ENCODE measurements around the gene CD3G.

The CD3G gene

DNA sequence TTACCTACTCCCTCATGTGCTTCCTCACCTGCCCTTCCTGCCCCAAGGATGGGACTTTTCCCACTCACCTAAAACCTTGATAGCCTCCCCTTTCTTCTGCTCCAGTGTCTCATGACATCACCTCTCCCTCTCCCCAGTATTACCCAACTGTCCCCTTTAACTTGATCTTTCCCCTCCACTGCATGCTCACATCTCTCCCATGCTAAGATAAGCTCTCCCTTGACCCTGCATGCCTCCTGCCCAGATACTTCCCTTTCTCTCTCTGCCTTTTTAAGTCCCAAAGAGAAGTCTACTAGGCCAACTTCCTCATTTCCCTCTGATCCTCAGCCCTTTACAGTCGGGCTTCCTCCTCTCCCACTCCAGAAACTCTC lies 24.8 kb upstream of the CD3G start:
- Histone ChIP-seq H3K4me1 (peaks cover 70 to 89% (median 80%) of the 10 kb centered on the region in 10 experiments), H3K4me2 (peak overlapping the region; percentile 80 to 95 (median 86))

GRCh38 chr11:118320515-118320914 lies 23.6 kb upstream of the CD3G start:
- Histone ChIP-seq H4K20me1 (no peaks in the 10 kb centered on the region), H3K4me3 (no peak overlapping the region), H3K9ac (no peak overlapping the region), H3K27me3 (no peaks in the 10 kb centered on the region), H3K4me1 (peaks cover 58 to 77% (median 68%) of the 10 kb centered on the region in 10 experiments), H3K36me3 (no peaks in the 10 kb centered on the region), H3K4me2 (peak overlapping the region in 6 of 11 experiments; percentile 83 to 95 (median 88); a peak in 12 of 22 replicates), H3K27ac (peak overlapping the region in 1 of 11 experiments; percentile 87; a peak in 1 of 22 replicates), H3K9me3 (replicated peaks in 1 of 11) (peaks cover 0 to 5% (median 0%) of the 10 kb centered on the region in 11 experiments; a peak in 2 of 22 replicates)
- no peak for TF ChIP-seq Cebpa-rat (IDR thresholded peaks at IDR 0.05)

More for the DNA sequence above, 24.8 kb upstream of the CD3G start:
- Histone ChIP-seq H4K20me1 (no peaks in the 10 kb centered on the region), H3K36me3 (no peaks in the 10 kb centered on the region), H3K27me3 (no peaks in the 10 kb centered on the region), H3K9me3 (replicated peaks in 1 of 11) (peaks cover 0 to 5% (median 0%) of the 10 kb centered on the region in 11 experiments; a peak in 2 of 22 replicates), H3K27ac (peak overlapping the region in 10 of 11 experiments; percentile 5 to 88 (median 62); a peak in 18 of 22 replicates), H3K9ac (peak overlapping the region in 7 of 11 experiments; percentile 14 to 49 (median 26); a peak in 8 of 22 replicates), H3K4me3 (no peak overlapping the region)
- no peak for TF ChIP-seq Cebpa-rat (IDR thresholded peaks at IDR 0.05)

GRCh38 chr11:118321386-118322082 lies 22.6 kb upstream of the CD3G start:
- peaks cover 48 to 66% (median 58%) of the 10 kb centered on the region in 10 experiments for H3K4me1 ChIP-seq
- H3K9me3 ChIP-seq (replicated peaks in 1 of 11) = peaks cover 0 to 5% (median 0%) of the 10 kb centered on the region in 11 experiments; a peak in 2 of 22 replicates
- H3K27me3 ChIP-seq = no peaks in the 10 kb centered on the region
- H3K9ac ChIP-seq = peak overlapping the region in 1 of 11 experiments; percentile 5; a peak in 1 of 22 replicates
- no peaks in the 10 kb centered on the region for H4K20me1 ChIP-seq
- H3K27ac ChIP-seq = peak overlapping the region in 5 of 11 experiments; percentile 15 to 42 (median 34); a peak in 7 of 22 replicates
- H3K36me3 ChIP-seq = no peaks in the 10 kb centered on the region
- TF ChIP-seq Cebpa-rat (IDR thresholded peaks at IDR 0.05) = no peak
- H3K4me2 ChIP-seq = peak overlapping the region; percentile 16 to 95 (median 52); a peak in 21 of 22 replicates
- no peak overlapping the region for H3K4me3 ChIP-seq

- Histone ChIP-seq H3K27me3 (no peaks in the 10 kb centered on the region), H3K36me3 (no peaks in the 10 kb centered on the region), H3K9me3 (replicated peaks in 1 of 11) (peaks cover 0 to 5% (median 0%) of the 10 kb centered on the region in 11 experiments; a peak in 2 of 22 replicates), H3K4me3 (no peak overlapping the region), H3K4me2 (peak overlapping the region in 8 of 11 experiments; percentile 26 to 95 (median 68); a peak in 11 of 22 replicates), H4K20me1 (no peaks in the 10 kb centered on the region), H3K9ac (no peak overlapping the region), H3K27ac (peak overlapping the region in 1 of 11 experiments; percentile 20; a peak in 1 of 22 replicates), H3K4me1 (peaks cover 36 to 56% (median 47%) of the 10 kb centered on the region in 10 experiments)
- no peak for TF ChIP-seq Cebpa-rat (IDR thresholded peaks at IDR 0.05)
These were observed 21.4 kb upstream of the CD3G start for GRCh38 chr11:118322721-118323120.

DNA sequence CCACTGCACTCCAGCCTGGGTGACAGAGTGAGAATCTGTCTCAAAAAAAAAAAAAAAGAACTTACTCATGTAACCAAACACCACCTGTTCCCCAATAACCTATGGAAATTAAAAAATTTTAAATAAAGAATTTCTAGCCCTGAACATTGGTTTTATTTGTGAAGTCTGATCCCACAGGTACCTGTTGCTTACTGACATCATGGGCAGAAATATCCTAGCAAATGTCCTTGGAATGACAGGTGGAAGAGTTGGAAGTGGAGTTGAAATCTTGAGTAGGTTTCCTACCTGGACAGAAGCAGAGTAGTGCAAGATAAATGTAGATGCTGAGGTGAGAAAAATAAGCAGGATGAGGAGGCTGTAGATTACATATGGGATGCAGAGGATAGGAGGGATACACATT lies 18.9 kb upstream of the CD3G start:
- no peak overlapping the region for H3K4me2 ChIP-seq
- no peak for TF ChIP-seq Cebpa-rat (IDR thresholded peaks at IDR 0.05)

DNA sequence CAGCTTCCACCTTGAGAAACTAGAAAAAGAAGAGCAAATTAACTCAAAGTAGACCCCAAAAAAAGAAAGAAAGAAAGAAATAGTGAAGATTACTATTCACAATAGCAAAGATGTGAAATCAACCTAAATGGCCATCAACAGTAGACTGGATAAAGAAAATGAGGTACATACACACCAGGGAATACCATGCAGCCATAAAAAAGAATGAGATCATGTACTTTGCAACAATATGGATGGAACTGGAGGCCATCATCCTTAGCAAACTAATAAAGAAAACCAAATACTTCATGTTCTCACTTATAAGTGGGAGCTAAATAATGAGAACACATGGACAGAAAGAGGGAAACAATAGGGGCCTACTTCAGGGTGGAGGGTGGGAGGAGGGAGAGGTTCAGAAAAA lies 15.4 kb upstream of the CD3G start:
- no peaks in the 10 kb centered on the region for H3K36me3 ChIP-seq
- no peak for TF ChIP-seq Cebpa-rat (IDR thresholded peaks at IDR 0.05)
- no peaks in the 10 kb centered on the region for H4K20me1 ChIP-seq
- H3K4me3 ChIP-seq = no peak overlapping the region
- H3K4me1 ChIP-seq = peaks cover 0 to 6% (median 0%) of the 10 kb centered on the region in 10 experiments; a peak in 1 of 20 replicates
- peaks cover 4 to 22% (median 12%) of the 10 kb centered on the region in 11 experiments; a peak in 18 of 22 replicates for H3K9me3 ChIP-seq (replicated peaks in 1 of 11)
- no peak overlapping the region for H3K4me2 ChIP-seq
- H3K27me3 ChIP-seq = no peaks in the 10 kb centered on the region
- no peak overlapping the region for H3K9ac ChIP-seq
- H3K27ac ChIP-seq = no peak overlapping the region

More for the DNA sequence above, 18.9 kb upstream of the CD3G start:
- no peak overlapping the region for H3K4me3 ChIP-seq
- H3K27ac ChIP-seq = no peak overlapping the region
- H4K20me1 ChIP-seq = no peaks in the 10 kb centered on the region
- peaks cover 15 to 35% (median 21%) of the 10 kb centered on the region in 10 experiments for H3K4me1 ChIP-seq
- no peaks in the 10 kb centered on the region for H3K36me3 ChIP-seq
- H3K27me3 ChIP-seq = no peaks in the 10 kb centered on the region
- peaks cover 0 to 11% (median 0%) of the 10 kb centered on the region in 11 experiments; a peak in 6 of 22 replicates for H3K9me3 ChIP-seq (replicated peaks in 1 of 11)
- no peak overlapping the region for H3K9ac ChIP-seq

- Histone ChIP-seq H3K4me2 (no peak overlapping the region), H3K9ac (no peak overlapping the region), H4K20me1 (no peaks in the 10 kb centered on the region), H3K4me3 (no peak overlapping the region), H3K9me3 (replicated peaks in 1 of 11) (peaks cover 4 to 20% (median 11%) of the 10 kb centered on the region in 11 experiments; a peak in 18 of 22 replicates), H3K4me1 (peaks cover 7 to 12% (median 9%) of the 10 kb centered on the region in 10 experiments; a peak in 18 of 20 replicates), H3K27ac (no peak overlapping the region), H3K36me3 (no peaks in the 10 kb centered on the region), H3K27me3 (no peaks in the 10 kb centered on the region)
- TF ChIP-seq Cebpa-rat (IDR thresholded peaks at IDR 0.05) = no peak
These were observed 9.4 kb upstream of the CD3G start for GRCh38 chr11:118334745-118335144.

GRCh38 chr11:118338637-118339061 lies 5.5 kb upstream of the CD3G start:
- no peak for TF ChIP-seq Cebpa-rat (IDR thresholded peaks at IDR 0.05)
- Histone ChIP-seq H3K4me3 (no peak overlapping the region), H3K4me1 (peaks cover 7 to 12% (median 9%) of the 10 kb centered on the region in 10 experiments; a peak in 18 of 20 replicates), H3K27me3 (no peaks in the 10 kb centered on the region), H3K9me3 (replicated peaks in 1 of 11) (peaks cover 0 to 2% (median 0%) of the 10 kb centered on the region in 11 experiments; a peak in 2 of 22 replicates), H3K27ac (no peak overlapping the region), H3K36me3 (no peaks in the 10 kb centered on the region), H3K4me2 (peak overlapping the region; percentile 20 to 62 (median 42)), H3K9ac (no peak overlapping the region), H4K20me1 (no peaks in the 10 kb centered on the region)

DNA sequence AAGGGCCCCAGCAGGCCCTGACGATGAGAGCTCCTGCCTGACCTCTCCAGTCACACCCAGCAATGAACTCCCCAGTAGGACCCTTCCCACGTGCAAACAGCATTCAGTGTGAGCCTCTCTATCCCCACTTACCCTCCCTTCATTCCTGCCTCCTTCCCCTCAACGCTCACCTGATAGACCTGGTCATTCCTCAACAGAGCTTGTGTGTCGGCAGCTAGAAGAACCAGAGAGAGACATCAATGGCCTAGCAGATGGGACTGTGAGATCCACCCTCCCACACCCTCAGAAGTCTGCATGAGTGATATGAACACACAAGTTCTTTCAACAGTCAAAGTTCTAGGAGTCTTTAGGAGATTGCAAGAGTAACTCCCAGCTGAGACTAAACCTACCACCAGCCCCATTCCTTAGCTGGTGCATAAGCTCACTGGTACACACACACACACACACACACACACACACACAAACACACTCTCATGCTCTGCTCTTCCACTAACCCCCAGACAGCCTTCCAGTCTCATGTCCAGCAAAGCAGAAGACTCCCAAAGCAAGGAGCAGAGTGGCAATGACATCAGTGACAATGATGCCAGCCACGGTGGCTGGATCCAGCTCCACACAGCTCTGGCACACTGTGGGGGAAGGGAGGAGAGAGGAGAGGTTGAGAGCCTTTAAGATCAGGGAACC lies 4.7 kb upstream of the CD3G start:
- Histone ChIP-seq H3K4me2 (peak overlapping the region in 9 of 11 experiments; percentile 26 to 62 (median 51); a peak in 13 of 22 replicates), H3K27me3 (no peaks in the 10 kb centered on the region), H3K9ac (no peak overlapping the region), H3K27ac (no peak overlapping the region), H3K9me3 (replicated peaks in 1 of 11) (no peaks in the 10 kb centered on the region), H3K36me3 (no peaks in the 10 kb centered on the region), H3K4me1 (peaks cover 7 to 12% (median 9%) of the 10 kb centered on the region in 10 experiments; a peak in 18 of 20 replicates), H3K4me3 (no peak overlapping the region), H4K20me1 (no peaks in the 10 kb centered on the region)
- no peak for TF ChIP-seq Cebpa-rat (IDR thresholded peaks at IDR 0.05)
